Measurements from ENCODE around the gene FBXO5. TPM values are rescaled to one million over a fixed set of nuclear protein-coding genes. Genes with fewer than 3 reads are reported as not detected.
"Not testable (repeated sequence)": the region's sequence is repeated elsewhere in the genome, so short reads cannot be mapped to it uniquely, and the experiment has no call there.

Gene FBXO5
- total RNA-seq, 1 donor from 2014 or later = 4.0 TPM

DNA sequence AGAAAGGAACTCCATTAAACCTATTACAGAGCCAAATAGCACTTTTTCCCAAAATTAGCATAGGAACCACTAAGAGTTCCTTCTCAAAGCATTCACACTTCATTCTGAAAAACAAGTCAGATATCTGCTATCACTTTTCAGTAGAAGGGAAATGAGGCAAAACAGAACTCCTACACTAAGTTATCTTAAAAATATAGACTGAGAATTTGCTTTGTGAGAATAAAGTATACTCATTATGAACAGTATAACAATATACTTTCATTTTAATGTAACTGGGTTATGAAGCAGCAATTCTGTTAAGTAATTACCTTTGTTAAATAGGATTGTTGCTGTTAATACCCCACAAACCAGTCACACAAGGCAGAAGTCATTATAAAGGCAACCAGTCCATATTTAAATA, 11.0 kb upstream of the FBXO5 start:
- no peak for DNase-seq (ENCODE audit: low read depth in 2 of 2)

DNA sequence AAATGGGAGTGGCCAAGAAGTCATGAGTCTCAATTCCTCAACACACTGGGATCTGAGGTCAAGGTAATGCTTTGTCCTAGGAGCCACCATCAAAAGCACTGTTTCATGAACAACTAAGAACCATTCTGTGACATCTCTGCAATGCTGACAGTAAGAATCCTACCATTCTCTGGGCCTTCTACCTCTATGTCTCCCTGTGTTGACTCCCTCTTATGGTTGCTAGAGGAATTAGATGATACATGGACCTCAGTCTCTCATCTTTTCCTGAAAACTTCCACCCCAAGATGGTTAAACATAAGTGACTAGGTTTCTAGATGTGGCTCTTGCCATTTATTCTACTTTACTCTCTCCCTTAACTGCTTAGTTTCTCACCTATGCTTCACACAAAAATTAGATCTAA, 10.6 kb upstream of the FBXO5 start:
- no peak for DNase-seq (ENCODE audit: low read depth in 2 of 2)

DNA sequence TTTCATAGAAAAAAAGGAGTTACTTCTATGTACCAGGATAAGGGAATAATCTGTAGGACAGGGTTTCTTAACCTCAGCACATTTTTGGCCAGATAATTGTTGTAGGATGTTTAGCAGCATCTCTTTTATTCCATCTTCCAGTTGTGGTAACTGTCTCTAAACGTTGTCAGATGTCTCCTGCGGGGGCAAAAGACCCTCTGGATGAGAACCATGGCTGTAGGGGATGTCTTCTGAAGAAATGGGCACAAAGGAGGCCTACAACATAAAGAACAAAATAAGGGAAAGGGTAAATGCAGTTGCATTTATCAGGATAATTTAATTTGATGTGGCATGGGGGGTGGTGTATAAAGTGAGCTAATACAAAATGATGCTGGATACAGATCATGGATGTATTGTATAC, 4.1 kb upstream of the FBXO5 start:
- DNase-seq (ENCODE audit: low read depth in 2 of 2) = no peak

DNA sequence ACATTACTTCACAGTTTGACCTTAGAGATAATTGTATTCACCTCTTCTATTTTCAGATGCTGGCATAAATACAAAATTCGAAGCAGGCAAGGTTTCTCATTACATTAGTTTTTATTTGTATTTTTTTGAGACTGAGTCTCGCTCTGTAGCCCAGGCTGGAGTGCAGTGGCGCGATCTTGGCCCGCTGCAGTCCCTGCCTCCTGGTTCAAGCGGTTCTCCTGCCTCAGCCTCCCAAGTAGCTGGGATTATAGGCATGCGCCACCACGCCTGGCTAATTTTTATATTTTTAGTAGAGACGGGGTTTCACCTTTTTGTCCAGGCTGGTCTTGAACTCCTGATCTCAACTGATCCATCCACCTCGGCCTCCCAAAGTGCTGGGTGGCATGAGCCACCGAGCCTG, 2.5 kb upstream of the FBXO5 start:
- not testable (repeated sequence) for DNase-seq (ENCODE audit: low read depth in 2 of 2)

DNA sequence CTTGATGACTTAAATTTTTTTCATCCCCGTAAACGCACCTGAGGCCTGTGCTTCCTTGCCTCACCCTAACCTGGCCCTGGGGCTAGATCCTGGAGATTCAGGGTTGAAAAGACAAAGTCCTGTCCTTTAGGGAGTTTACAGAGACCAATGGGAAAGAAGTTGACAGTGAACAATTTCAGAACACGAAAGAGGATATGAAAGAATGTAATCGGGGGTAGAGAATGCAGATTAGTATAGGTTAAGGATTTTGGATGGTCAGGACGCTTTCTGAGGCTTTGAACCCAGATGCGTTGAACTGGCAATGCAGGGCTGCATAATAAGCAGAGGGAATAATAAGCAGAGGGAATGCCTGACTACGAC, 1.7 kb upstream of the FBXO5 start:
- no peak for DNase-seq (ENCODE audit: low read depth in 2 of 2)

DNA sequence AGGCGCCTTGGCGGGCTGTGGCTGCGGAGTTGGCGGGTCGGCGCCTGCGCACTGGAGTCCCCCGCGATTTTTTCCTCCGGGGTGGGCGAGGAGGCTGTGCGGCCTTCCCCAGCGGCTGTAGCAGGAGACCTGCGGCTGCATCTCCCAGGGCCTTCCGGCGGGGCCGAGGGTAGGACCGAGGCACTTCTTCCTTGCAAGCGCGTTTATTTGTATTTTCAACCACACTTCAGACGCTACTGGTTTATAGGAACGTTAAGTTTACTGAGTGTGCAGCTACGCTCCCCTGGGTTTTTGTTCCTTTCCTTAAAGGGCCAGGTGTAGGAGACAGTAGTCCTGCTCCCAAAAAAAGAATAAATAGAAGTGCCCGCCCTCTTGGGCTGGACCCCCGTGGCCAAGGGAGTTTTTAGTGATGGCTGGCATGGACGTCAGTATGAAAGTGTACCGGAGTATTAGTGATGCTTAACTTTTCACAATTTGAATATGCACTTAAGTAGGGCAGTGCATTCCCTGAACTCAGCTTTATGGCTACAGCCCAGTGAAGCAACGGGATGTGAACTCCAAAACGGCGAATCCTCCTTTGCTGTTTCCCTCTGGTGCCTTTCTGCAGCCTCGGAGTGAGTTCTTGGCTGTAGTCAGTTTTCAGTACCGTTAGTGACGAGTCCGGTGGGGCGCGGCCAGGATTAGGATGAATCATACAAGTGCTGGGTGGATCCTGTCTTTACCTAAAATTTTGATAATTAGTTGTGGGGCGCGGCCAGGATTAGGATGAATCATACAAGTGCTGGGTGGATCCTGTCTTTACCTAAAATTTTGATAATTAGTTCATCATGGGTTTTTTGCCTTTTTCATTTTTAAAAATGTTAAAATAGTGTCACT, 1.0 kb upstream of the FBXO5 start:
- peak; percentile 76 to 79 for DNase-seq (ENCODE audit: low read depth in 2 of 2)

DNA sequence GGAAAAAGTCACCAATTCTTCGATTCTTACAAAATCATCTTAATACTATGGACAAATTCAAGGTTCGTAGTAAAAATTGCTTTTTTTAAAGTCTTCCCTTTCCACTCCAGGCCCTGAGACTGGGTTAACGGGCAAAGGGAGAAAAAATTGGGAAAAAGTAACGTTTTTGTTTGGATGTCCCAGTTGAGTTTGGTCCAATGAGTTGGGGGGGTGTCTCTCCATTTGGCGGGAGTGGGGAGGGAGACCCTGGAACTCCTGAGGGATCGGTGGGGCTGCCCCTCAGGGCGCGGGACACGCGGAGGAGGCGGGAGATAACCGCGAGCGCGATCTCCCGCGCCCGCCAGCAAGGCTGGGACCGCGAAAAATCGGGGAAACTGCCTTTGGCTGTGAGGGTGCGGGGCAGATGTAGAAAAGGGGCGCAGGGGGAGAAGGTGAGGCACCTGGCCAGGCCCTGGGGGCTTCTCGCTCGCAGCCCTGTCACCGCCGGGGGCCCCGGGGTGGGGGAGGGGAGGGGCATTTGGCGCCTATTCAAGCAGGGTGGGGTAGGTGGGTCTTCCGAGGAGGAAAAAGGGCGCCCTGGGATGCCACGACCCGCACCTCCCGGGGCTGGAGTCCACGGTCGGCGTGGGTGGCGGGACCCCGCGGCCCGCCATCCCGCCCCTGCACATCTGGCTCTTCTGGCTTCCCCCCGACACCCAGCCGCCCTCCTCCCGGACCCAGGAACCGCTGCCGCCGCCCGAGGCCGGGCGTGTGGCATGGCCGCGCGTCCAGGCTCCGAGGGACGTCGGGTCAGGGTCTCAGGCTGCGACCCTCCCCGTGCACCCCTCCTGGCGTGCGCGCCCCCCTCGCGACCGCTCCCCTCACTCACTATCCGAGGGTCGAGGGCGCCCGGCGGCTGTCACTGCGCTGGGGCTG, 595 bp downstream of the FBXO5 start:
- DNase-seq (ENCODE audit: low read depth in 2 of 2) = no peak

DNA sequence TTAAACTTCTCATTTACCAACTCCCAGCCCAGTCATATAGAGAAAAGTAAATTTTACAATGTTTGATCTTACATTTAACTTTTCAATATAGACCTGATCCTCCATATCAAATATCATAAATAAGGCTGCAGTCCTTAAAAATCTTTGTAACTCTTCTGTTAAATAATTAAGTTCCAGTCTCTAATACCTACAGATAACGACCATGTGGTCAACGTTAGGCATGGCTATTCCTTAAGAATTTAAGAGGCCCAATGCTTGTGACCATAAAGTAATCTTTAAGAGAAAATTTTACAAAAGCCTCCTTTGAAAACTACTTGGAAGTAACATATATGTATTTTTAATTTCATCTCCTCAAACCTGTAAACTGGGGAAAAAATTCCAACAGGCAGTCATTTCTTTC, 1.6 kb downstream of the FBXO5 start:
- DNase-seq (ENCODE audit: low read depth in 2 of 2) = no peak

DNA sequence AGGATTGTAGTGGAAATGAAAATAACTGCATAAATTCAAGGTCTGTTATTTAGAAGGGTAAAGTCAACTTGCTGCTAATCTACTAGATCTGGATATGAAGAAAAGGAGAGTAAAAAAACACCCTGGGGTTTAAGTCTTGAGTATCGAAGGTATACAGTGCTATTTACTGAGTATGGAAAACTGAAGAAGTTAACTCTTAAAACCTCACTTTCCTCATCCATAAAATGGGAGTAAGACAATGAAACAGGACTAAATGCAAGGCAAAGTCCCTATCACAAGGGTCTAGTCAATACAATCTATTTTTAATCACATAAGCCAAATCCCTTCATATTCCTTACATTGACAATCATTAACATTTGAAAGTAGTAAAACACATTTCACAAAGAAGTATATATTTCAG, 2.2 kb downstream of the FBXO5 start:
- DNase-seq (ENCODE audit: low read depth in 2 of 2) = no peak

DNA sequence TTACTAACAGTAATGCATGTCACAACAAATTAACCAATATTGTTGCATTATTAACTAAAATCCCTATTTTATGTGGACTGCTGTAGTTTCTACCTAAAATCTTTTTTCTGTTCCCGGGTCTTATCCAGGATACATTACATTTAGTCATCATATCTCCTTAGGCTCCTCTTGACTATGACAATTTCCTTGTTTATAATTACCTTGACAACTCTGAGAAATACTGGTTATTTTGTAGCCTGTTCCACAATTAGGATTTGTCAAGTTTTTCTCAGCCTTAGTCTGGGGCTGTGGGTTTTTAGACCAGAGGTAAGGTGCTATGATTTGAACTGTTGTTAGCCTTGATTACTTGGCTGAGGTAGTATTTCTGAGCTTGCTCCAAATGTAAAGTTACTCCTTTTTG, 3.7 kb downstream of the FBXO5 start:
- peak in 1 of 2 donors; percentile 49 for DNase-seq (ENCODE audit: low read depth in 2 of 2)

DNA sequence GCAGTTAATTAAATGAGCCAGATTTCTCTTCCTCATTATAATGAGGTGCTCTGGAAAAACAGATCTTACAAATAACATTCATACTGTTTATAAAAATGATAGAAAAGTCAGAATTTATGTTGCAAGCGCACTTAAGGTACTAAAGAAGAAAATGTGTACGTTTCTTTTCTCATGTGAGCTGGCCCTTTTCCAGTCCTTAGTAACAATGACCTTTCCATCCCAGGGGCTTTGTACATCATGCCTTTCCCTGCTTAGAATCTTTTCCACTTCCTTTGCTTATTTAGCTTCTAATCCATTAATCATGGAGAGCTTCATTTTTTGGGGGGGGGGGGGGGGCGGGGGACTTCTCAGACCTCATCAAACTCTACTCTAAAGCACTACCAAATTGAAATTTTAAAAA, 4.8 kb downstream of the FBXO5 start:
- DNase-seq (ENCODE audit: low read depth in 2 of 2) = peak in 1 of 2 donors; percentile 34

DNA sequence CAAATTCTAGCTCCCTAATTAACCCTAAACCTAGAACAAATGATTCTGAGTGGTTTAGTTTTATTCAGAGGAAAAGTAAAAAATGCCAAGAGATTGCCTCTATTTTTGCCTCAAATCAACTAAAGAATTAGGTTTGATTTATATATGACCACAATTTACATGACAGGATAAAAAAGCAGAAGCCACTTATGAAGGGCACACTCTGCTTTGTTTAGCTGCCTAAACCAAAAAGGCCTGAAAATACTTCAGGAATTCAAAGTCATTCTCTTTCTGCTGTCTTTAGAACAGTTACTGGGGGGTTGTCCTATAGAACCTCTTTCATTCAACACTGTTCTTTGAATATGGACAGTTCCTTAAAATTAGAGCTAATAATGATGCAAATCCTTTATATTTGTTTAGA, 5.3 kb downstream of the FBXO5 start:
- no peak for DNase-seq (ENCODE audit: low read depth in 2 of 2)

DNA sequence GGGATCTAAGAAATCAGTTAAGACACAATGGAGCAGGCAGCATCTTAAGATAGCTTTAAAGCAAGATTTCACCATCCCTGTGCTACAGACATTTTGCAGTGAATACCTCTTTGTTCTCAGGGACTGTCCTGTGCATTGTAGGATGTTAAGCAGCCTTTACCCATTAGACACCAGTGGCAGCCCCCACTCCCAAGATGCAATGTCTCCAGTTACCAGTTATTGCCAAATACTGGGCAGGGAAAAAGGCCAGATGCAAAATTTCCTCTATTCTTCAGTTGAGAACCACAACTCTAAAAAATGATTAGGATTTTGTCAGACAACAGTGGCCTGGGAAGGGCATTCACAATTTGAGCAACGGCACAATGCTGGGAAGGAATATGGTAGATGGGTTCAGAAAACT, 6.1 kb downstream of the FBXO5 start:
- no peak for DNase-seq (ENCODE audit: low read depth in 2 of 2)

DNA sequence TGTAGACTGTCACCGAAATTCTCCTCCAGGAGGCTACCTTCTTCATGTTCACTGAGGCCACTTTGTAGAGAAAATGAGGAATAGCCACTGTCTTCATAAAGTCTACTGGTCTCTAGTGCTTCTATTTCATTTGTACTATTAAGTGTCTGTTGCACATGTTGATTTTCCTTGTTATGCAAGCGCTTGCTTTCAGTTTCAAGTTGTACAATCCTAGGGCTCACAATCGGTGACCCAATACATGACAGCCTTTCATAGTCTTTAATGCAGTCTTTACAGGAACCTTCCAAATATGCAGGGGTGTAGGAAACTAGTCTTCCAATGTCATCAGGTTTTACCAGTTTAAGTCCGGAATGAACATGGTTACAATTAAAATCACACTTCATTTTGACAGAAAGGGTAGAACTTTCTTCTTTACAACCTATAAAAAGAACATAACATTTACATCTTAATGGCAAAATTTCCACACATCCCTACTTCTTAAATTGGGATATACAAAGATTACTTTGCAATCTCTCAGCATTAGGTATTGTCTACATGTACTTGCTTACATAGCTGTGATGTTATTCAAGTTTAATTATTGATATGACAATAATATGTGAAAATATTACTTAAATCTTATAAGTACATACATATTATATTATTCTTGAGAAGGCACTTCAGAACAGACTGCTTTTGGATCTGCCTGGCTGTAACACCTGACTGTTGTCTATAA, 7.5 kb downstream of the FBXO5 start:
- peak in 1 of 2 donors; percentile 4 for DNase-seq (ENCODE audit: low read depth in 2 of 2)

DNA sequence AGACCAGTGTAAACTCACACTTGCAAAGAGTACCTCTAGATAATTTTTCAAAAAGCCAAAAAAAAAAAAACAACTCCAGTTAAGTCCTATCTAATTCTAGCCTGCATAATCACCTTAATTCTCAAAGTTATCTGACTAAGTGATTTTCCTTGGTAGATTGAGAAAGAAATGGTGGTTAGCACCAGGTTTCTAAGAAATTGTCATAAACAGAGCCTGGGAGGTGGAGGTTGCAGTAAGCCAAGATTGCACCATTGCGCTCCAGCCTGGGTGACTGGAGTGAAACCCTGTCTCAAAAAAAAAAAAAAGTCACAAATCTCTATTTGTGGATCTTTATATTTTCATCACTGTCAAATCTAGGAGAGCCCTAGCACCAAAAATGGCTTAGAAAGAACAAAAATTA, 8.9 kb downstream of the FBXO5 start:
- no peak for DNase-seq (ENCODE audit: low read depth in 2 of 2)

DNA sequence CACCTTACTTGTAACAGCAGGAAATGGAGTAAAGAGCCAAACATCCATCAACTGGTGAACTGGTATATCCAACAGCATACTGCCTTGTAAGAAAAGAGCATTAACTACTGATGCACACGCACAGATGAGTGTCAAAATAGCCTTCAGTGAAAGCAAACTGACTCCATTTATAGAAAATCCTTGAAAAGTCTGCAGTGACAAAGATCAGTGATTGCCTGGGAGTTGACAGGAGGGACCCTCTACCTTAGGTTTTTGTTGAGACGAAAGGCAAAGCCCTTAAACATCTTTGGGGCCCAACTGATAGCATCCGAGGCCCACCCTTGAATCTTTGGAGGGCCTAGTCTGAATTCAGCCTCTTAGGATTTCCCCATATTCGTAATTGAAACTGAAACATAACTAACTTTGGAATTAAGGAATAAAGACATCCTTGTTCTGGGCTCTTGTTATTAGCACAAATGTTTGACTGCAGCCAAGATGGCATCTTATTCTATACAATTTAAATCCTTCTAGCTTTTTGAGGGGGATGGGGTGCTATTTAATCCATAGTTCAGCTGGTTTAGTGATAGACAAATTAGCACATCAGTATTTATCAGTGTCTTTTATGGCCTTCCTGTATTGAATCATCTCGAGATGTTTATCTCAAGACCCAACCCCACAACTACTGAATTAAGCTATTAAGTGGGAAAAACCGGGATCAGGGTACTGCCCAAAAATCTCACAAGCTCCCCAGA, 13.0 kb downstream of the FBXO5 start:
- DNase-seq (ENCODE audit: low read depth in 2 of 2) = no peak

DNA sequence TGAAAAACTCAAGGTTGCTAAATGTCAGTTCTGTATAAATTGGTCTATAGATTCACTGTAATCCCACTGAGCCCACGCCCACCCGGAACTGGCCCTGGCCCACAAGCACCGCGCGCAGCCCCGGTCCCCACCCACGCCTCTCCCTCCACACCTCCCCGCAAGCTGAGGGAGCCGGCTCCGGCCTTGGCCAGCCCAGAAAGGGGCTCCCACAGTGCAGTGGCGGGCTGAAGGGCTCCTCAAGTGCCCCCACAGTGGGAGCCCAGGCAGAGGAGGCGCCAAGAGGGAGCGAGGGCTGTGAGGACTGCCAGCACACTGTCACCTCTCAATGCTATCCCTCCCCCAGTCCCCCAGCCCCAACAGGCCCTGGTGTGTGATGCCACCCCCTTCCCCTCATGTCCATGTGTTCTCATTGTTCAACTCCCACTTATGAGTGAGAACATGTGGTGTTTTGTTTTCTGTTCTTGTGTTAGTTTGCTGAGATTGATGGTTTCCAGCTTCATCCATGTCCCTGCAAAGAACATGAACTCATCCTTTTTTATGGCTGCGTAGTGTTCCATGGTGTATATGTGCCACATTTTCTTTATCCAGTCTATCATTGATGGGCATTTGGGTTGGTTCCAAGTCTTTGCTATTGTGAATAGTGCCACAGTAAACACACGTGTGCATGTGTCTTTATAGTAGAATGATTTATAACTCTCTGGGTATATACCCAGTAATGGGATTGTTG, 16.5 kb downstream of the FBXO5 start:
- DNase-seq (ENCODE audit: low read depth in 2 of 2) = not testable (repeated sequence)

DNA sequence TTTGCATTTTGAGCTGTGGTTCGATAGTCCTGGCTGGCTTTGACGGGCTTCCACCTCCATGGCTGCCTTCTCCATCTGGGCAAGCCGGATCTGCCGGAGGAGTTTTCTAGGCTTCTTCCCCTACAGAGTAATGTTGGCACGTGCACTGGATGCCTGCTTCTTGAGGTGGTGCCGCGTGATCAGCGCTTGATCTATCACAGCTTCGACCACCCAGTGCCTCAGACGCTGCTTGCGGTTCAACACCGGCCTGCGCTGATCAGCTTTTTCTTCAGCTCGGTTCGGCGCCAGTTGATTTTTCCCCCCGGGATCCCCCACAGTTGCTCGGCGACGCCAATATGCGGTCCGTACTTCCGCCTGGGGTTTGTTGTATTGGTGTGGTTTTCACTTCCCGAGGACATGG, 23.5 kb downstream of the FBXO5 start:
- no peak for DNase-seq (ENCODE audit: low read depth in 2 of 2)

DNA sequence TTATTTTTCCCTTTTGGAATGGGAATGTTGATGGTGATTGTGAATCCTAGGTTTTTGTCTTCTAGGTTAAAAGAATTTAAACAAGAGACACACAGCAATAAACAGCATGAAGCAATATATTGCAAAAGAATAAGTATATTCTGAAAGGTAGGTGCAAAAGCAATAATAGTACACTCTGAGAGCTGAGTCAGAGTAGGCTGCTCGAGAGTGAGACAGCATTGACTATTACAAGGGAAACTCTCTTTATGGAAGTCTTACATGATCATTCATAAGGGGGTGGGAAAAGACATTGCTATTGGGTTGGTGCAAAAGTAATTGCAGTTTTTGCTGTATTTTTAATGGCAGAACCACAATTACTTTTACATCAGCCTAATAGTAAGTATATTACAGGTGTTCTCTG, 25.0 kb downstream of the FBXO5 start:
- DNase-seq (ENCODE audit: low read depth in 2 of 2) = no peak

DNA sequence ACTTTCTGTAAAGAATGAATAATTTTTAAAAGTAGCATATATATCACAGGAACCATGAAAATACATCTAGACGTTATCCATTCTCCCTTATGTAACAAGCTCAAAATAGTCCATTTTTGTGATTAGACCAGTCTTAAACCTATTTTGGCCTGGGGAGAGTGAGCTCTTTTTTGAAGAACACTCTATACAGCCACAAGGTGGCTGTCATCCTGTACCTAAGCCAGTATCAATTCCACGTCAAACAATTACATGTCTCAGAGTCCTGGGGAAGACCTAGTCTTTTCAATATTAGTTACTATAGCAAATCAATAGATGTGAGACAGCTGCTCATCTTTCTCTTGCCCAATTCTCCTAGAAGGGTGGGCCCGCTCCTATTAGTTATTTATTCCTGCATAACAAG, 28.4 kb downstream of the FBXO5 start:
- peak; percentile 2 to 28 for DNase-seq (ENCODE audit: low read depth in 2 of 2)
